ENCODE measurements around the gene FAT3.

GRCh38 chr11:92267968-92268367 lies 43.4 kb downstream of the FAT3 start:
- no peak for TF ChIP-seq EZH2 (IDR thresholded peaks at IDR 0.05; ENCODE audit: borderline replicate concordance)
- TF ChIP-seq CTCF (IDR thresholded peaks at IDR 0.05; ENCODE audit: poor library complexity): no peak
